Measurements from ENCODE around the gene HSF2BP.
"Not testable (repeated sequence)": the region's sequence is repeated elsewhere in the genome, so short reads cannot be mapped to it uniquely, and the experiment has no call there.

HSF2BP gene

GRCh38 chr21:43616861-43617260, 42.4 kb downstream of the HSF2BP start:
- DNase-seq: not testable (repeated sequence)

GRCh38 chr21:43614839-43615238, 44.4 kb downstream of the HSF2BP start:
- DNase-seq: no peak

- no peak for DNase-seq
Measured at GRCh38 chr21:43613755-43614638, 45.3 kb downstream of the HSF2BP start.

GRCh38 chr21:43611598-43612369, 47.5 kb downstream of the HSF2BP start:
- DNase-seq: peak; percentile 37

- DNase-seq: no peak
Measured at GRCh38 chr21:43609501-43610340, 49.6 kb downstream of the HSF2BP start.

GRCh38 chr21:43608664-43609063, 50.6 kb downstream of the HSF2BP start:
- no peak for DNase-seq

GRCh38 chr21:43608225-43608624, 51.1 kb downstream of the HSF2BP start:
- DNase-seq: no peak

- no peak for DNase-seq
Measured at GRCh38 chr21:43605320-43606215, 53.7 kb downstream of the HSF2BP start.

GRCh38 chr21:43604505-43605204, 54.6 kb downstream of the HSF2BP start:
- no peak for DNase-seq

- DNase-seq: no peak
Measured at GRCh38 chr21:43603641-43604504, 55.4 kb downstream of the HSF2BP start.

GRCh38 chr21:43603233-43603626, 56.1 kb downstream of the HSF2BP start:
- DNase-seq: no peak

- DNase-seq: no peak
Measured at GRCh38 chr21:43602266-43603232, 56.7 kb downstream of the HSF2BP start.

GRCh38 chr21:43600642-43601402, 58.5 kb downstream of the HSF2BP start:
- no peak for DNase-seq

- DNase-seq: no peak
Measured at GRCh38 chr21:43599728-43600127, 59.6 kb downstream of the HSF2BP start.

GRCh38 chr21:43598416-43599120, 60.7 kb downstream of the HSF2BP start:
- no peak for DNase-seq

GRCh38 chr21:43597540-43598250, 61.6 kb downstream of the HSF2BP start:
- DNase-seq: no peak

- DNase-seq: no peak
Measured at GRCh38 chr21:43597052-43597451, 62.2 kb downstream of the HSF2BP start.

Data from activated CD4-positive, alpha-beta T cell treated with anti-CD3 and anti-CD28 coated beads for 48 hours (primary cell).